MM.1S (cell line): Measurements from ENCODE around the gene FCN3.
"Not testable (repeated sequence)": the region's sequence is repeated elsewhere in the genome, so short reads cannot be mapped to it uniquely, and the experiment has no call there.

Experiments
- DNase-seq: peaks from one replicate; pipeline ENCODE4 v3.0.0-alpha.2; 2015
- H2AFZ ChIP-seq: fragments of 300-600 bp; sonication (generic); 2 replicates; pipeline ENCODE4 v1.6.0; 2016; ENCODE audit warnings: antibody characterized with exemption, low read length
- H3F3A ChIP-seq: fragments of 300-600 bp; sonication (generic); 2 replicates; pipeline ENCODE4 v1.6.1; 2016; ENCODE audit warnings: mild to moderate bottlenecking, antibody characterized with exemption, low read length, moderate library complexity, mixed read lengths; ENCODE audit not compliant: insufficient read depth
- H3K27ac ChIP-seq: fragments of 300-600 bp; sonication (generic); 2 replicates; pipeline ENCODE4 v1.5.1; 2016; ENCODE audit warnings: mild to moderate bottlenecking, low read length
- H3K27me3 ChIP-seq: fragments of 300-600 bp; sonication (generic); replicated peaks from 2 replicates; pipeline ENCODE4 v1.6.0; 2016; ENCODE audit warnings: low read length; ENCODE audit not compliant: insufficient read depth
- H3K36me3 ChIP-seq: fragments of 300-600 bp; sonication (generic); replicated peaks from 2 replicates; pipeline ENCODE4 v1.6.1; 2016; ENCODE audit warnings: mild to moderate bottlenecking, low read length, mixed read lengths; ENCODE audit not compliant: insufficient read depth
- H3K4me1 ChIP-seq: fragments of 300-600 bp; sonication (generic); 2 replicates; pipeline ENCODE4 v1.6.1; 2016; ENCODE audit warnings: low read length, mixed read lengths
- H3K4me2 ChIP-seq: fragments of 300-600 bp; sonication (generic); 2 replicates; pipeline ENCODE4 v1.6.0; 2016; ENCODE audit warnings: low read depth, low read length
- H3K4me3 ChIP-seq: fragments of 300-600 bp; sonication (generic); 2 replicates; pipeline ENCODE4 v1.5.1; 2016; ENCODE audit warnings: low read length, mixed read lengths
- H3K79me2 ChIP-seq: fragments of 300-600 bp; sonication (generic); 2 replicates; pipeline ENCODE4 v1.6.1; 2016; ENCODE audit warnings: mixed run types, low read length, mixed read lengths
- H3K9ac ChIP-seq: fragments of 300-600 bp; sonication (generic); 2 replicates; pipeline ENCODE4 v1.6.1; 2016; ENCODE audit warnings: low read length, mixed read lengths
- H3K9me2 ChIP-seq: fragments of 300-600 bp; sonication (generic); replicated peaks from 2 replicates; pipeline ENCODE4 v1.6.1; 2016; ENCODE audit warnings: mild to moderate bottlenecking, low read length, mixed read lengths; ENCODE audit not compliant: insufficient read depth
- H3K9me3 ChIP-seq: fragments of 300-600 bp; sonication (generic); replicated peaks from 2 replicates; pipeline ENCODE4 v1.6.1; 2016; ENCODE audit warnings: mild to moderate bottlenecking, low read length, mixed read lengths; ENCODE audit not compliant: insufficient read depth
- H4K20me1 ChIP-seq: fragments of 300-600 bp; sonication (generic); 2 replicates; pipeline ENCODE4 v1.6.1; 2016; ENCODE audit warnings: mild to moderate bottlenecking, low read length, moderate library complexity, mixed read lengths; ENCODE audit not compliant: insufficient read depth
- CTCF ChIP-seq: fragments of 300-600 bp; sonication (generic); IDR thresholded peaks from 2 replicates; pipeline ENCODE4 v1.5.1; 2016; ENCODE audit warnings: antibody characterized with exemption, low read length, mixed read lengths
- EZH2 ChIP-seq: fragments of 300-600 bp; sonication (generic); optimal IDR thresholded peaks from 2 replicates; pipeline ENCODE3; 2017; ENCODE audit warnings: low read depth, mild to moderate bottlenecking, antibody characterized with exemption, low read length, mixed read lengths
- EZH2phosphoT487 ChIP-seq: fragments of 300-600 bp; sonication (generic); IDR thresholded peaks from 2 replicates; pipeline ENCODE4 v1.6.1; 2018; ENCODE audit warnings: antibody characterized with exemption, low read length

Gene FCN3

GRCh38 chr1:27409669-27410068 lies 35.0 kb upstream of the FCN3 start:
- Histone ChIP-seq H3K27ac (no peak overlapping the region), H3K36me3 (no peaks in the 10 kb centered on the region; the same call in 1 of the 2 replicates), H3K9me3 (no peaks in the 10 kb centered on the region), H2AFZ (no peak overlapping the region), H3K4me1 (peaks cover 5% of the 10 kb centered on the region; the same call in 1 of the 2 replicates), H3F3A (no peaks in the 10 kb centered on the region), H3K9me2 (no peaks in the 10 kb centered on the region), H3K4me2 (no peak overlapping the region), H4K20me1 (no peaks in the 10 kb centered on the region), H3K4me3 (no peak overlapping the region), H3K79me2 (no peaks in the 10 kb centered on the region), H3K9ac (no peak overlapping the region), H3K27me3 (no peaks in the 10 kb centered on the region)
- TF ChIP-seq EZH2phosphoT487 (no peak), EZH2 (no peak), CTCF (no peak)
- no peak for DNase-seq

GRCh38 chr1:27408151-27408550 lies 33.5 kb upstream of the FCN3 start:
- Histone ChIP-seq H3K36me3 (no peaks in the 10 kb centered on the region; the same call in 1 of the 2 replicates), H3K9ac (no peak overlapping the region), H3K27me3 (no peaks in the 10 kb centered on the region), H4K20me1 (no peaks in the 10 kb centered on the region), H3K4me2 (no peak overlapping the region), H3K27ac (no peak overlapping the region), H3K4me1 (peaks cover 5% of the 10 kb centered on the region; the same call in 1 of the 2 replicates), H3K9me2 (no peaks in the 10 kb centered on the region), H3K9me3 (no peaks in the 10 kb centered on the region), H2AFZ (no peak overlapping the region), H3K79me2 (no peaks in the 10 kb centered on the region), H3K4me3 (no peak overlapping the region), H3F3A (no peaks in the 10 kb centered on the region)
- no peak for DNase-seq
- no peak for TF ChIP-seq CTCF
- no peak for TF ChIP-seq EZH2
- no peak for TF ChIP-seq EZH2phosphoT487

- H3K4me3 ChIP-seq, H3K79me2 ChIP-seq, H4K20me1 ChIP-seq, H2AFZ ChIP-seq, H3K27ac ChIP-seq, H3K4me1 ChIP-seq, H3K36me3 ChIP-seq, H3K9me3 ChIP-seq, DNase-seq, H3K9me2 ChIP-seq, H3K27me3 ChIP-seq, H3K4me2 ChIP-seq, H3K9ac ChIP-seq, H3F3A ChIP-seq: not testable (repeated sequence)
Observed at GRCh38 chr1:27406791-27407190, 32.2 kb upstream of the FCN3 start.

- DNase-seq, result no peak
- no peaks in the 10 kb centered on the region for H3K9me2 ChIP-seq
- no peak overlapping the region for H3K4me3 ChIP-seq
- H3K36me3 ChIP-seq, result no peaks in the 10 kb centered on the region; the same call in 1 of the 2 replicates
- H3K9me3 ChIP-seq, result no peaks in the 10 kb centered on the region
- no peak overlapping the region for H3K9ac ChIP-seq
- no peaks in the 10 kb centered on the region for H4K20me1 ChIP-seq
- H2AFZ ChIP-seq, result no peak overlapping the region
- H3K27me3 ChIP-seq, result no peaks in the 10 kb centered on the region
- peaks cover 5% of the 10 kb centered on the region; the same call in 1 of the 2 replicates for H3K4me1 ChIP-seq
- H3K27ac ChIP-seq, result no peak overlapping the region
- TF ChIP-seq EZH2phosphoT487, result no peak
- TF ChIP-seq CTCF, result no peak
- TF ChIP-seq EZH2, result no peak
- no peaks in the 10 kb centered on the region for H3K79me2 ChIP-seq
- no peak overlapping the region for H3K4me2 ChIP-seq
- H3F3A ChIP-seq, result no peaks in the 10 kb centered on the region
Observed at GRCh38 chr1:27406362-27406680, 31.7 kb upstream of the FCN3 start.

- not testable (repeated sequence) for H2AFZ ChIP-seq, H4K20me1 ChIP-seq, H3F3A ChIP-seq, H3K27me3 ChIP-seq, H3K9me3 ChIP-seq, H3K4me2 ChIP-seq, H3K27ac ChIP-seq, H3K4me1 ChIP-seq, H3K79me2 ChIP-seq, H3K9ac ChIP-seq, DNase-seq, H3K9me2 ChIP-seq, H3K36me3 ChIP-seq, H3K4me3 ChIP-seq
Observed at GRCh38 chr1:27405598-27406361, 31.2 kb upstream of the FCN3 start.
